ENCODE data around the gene SRMS.

The SRMS gene

GRCh38 chr20:63529180-63529860 is 18.2 kb downstream of the SRMS start:
- ChIA-PET CTCF (interaction anchor here (0.7 to 1.5 kb wide), 3 partner anchors 8 to 33 kb away, joined by 3 to 6 read pairs (median 3); no protein-coding TSS in a partner anchor), POLR2A (ENCODE audit: low non-redundant PET) (interaction anchor here (0.5 to 1.2 kb wide), 5 partner anchors 8 to 132 kb away, joined by 3 to 5 read pairs (median 3); no protein-coding TSS in a partner anchor)
- DNase-seq (ENCODE audit: low spot score) = no peak
- H3K27ac ChIP-seq = peak overlapping the region; percentile 15
- no peak for TF ChIP-seq CTCF (conservative IDR thresholded peaks at IDR 0.05; ENCODE audit: low read depth)

GRCh38 chr20:63527184-63527583 is 20.4 kb downstream of the SRMS start:
- POLR2A ChIA-PET (ENCODE audit: low non-redundant PET) = interaction anchor here (0.7 kb wide), 1 partner anchor 206 kb away, joined by 3 read pairs; no protein-coding TSS in a partner anchor
- TF ChIP-seq CTCF (conservative IDR thresholded peaks at IDR 0.05; ENCODE audit: low read depth) = no peak
- DNase-seq (ENCODE audit: low spot score) = no peak
- CTCF ChIA-PET = interaction anchor here (1.3 kb wide), 1 partner anchor 218 kb away, joined by 5 read pairs; no protein-coding TSS in a partner anchor
- peak overlapping the region; percentile 28 for H3K27ac ChIP-seq

GRCh38 chr20:63525971-63526370 is 21.6 kb downstream of the SRMS start:
- ChIA-PET CTCF (interaction anchor here (0.9 kb wide), 1 partner anchor 12 kb away, joined by 5 read pairs; no protein-coding TSS in a partner anchor), POLR2A (ENCODE audit: low non-redundant PET) (interaction anchor here (0.7 kb wide), 1 partner anchor 12 kb away, joined by 3 read pairs; no protein-coding TSS in a partner anchor)
- no peak for DNase-seq (ENCODE audit: low spot score)
- H3K27ac ChIP-seq = peak overlapping the region; percentile 47
- TF ChIP-seq CTCF (conservative IDR thresholded peaks at IDR 0.05; ENCODE audit: low read depth) = no peak

GRCh38 chr20:63525185-63525584 is 22.4 kb downstream of the SRMS start:
- no peak for TF ChIP-seq CTCF (conservative IDR thresholded peaks at IDR 0.05; ENCODE audit: low read depth)
- POLR2A ChIA-PET (ENCODE audit: low non-redundant PET) = no interaction called here
- peak overlapping the region; percentile 92 for H3K27ac ChIP-seq
- no peak for DNase-seq (ENCODE audit: low spot score)
- CTCF ChIA-PET = interaction anchor here (0.9 kb wide), 1 partner anchor 13 kb away, joined by 5 read pairs; no protein-coding TSS in a partner anchor

- CTCF ChIA-PET = interaction anchor here (0.5 to 2.2 kb wide), 5 partner anchors 12 to 236 kb away, joined by 3 to 8 read pairs (median 5); no protein-coding TSS in a partner anchor
These were observed 24.5 kb downstream of the SRMS start for GRCh38 chr20:63522981-63523611.

More at GRCh38 chr20:63522981-63523611, 24.5 kb downstream of the SRMS start:
- POLR2A ChIA-PET (ENCODE audit: low non-redundant PET) = interaction anchor here (0.6 to 3.8 kb wide), 4 partner anchors 12 to 27 kb away, joined by 3 to 53 read pairs (median 4); partner anchors contain the start of gene PTK6
- H3K27ac ChIP-seq = peak overlapping the region; percentile 92
- DNase-seq (ENCODE audit: low spot score) = no peak
- no peak for TF ChIP-seq CTCF (conservative IDR thresholded peaks at IDR 0.05; ENCODE audit: low read depth)
